OCI-LY7 (cell line): ENCODE results near the gene CRACR2B. TPM values are rescaled to one million over a fixed set of nuclear protein-coding genes. Genes with fewer than 3 reads are reported as not detected.

ENCODE experiments used
- BruUV-seq: library from RNA; stranded (reverse); fragments of 400-500 nt; replicated peaks from 2 replicates; lab custom pipeline; 2021; lab: Mats Ljungman, UMichigan
- CTCF ChIA-PET: fragments of 300-600 bp; sonication (Branson Sonifier 250); formaldehyde crosslinking; loops from one replicate; lab custom pipeline; 2022; ENCODE audit warnings: antibody characterized with exemption; ENCODE audit not compliant: unreplicated experiment; lab: Charles Lee
- POLR2A ChIA-PET: fragments of 300-600 bp; sonication (Branson Sonifier 250); formaldehyde crosslinking; loops from one replicate; lab custom pipeline; 2022; ENCODE audit warnings: antibody characterized with exemption; lab: Charles Lee
- DNase-seq: peaks from one replicate; pipeline ENCODE4 v3.0.0-alpha.2; 2015; ENCODE audit warnings: low spot score
- H2AFZ ChIP-seq: fragments of 200-600 bp; sonication (generic), shearing (Covaris generic); 2 replicates; pipeline ENCODE4 v1.6.1; 2014; ENCODE audit warnings: mild to moderate bottlenecking, antibody characterized with exemption, low read length, moderate library complexity
- H3K27ac ChIP-seq: fragments of 200-600 bp; sonication (generic); 2 replicates; pipeline ENCODE4 v1.5.1; 2014; ENCODE audit warnings: mixed run types, low read depth, mild to moderate bottlenecking, moderate library complexity, low read length, inconsistent platforms; ENCODE audit not compliant: poor library complexity, severe bottlenecking
- H3K36me3 ChIP-seq: fragments of 200-600 bp; sonication (generic); 2 replicates; pipeline ENCODE4 v1.6.1; 2014; ENCODE audit warnings: mild to moderate bottlenecking, antibody characterized with exemption, low read length, moderate library complexity, mixed read lengths; ENCODE audit not compliant: insufficient read depth
- H3K4me1 ChIP-seq: fragments of 200-600 bp; sonication (generic); 2 replicates; pipeline ENCODE4 v1.5.1; 2014; ENCODE audit warnings: mild to moderate bottlenecking, low read length; ENCODE audit not compliant: insufficient read depth, poor library complexity, severe bottlenecking
- H3K4me2 ChIP-seq: fragments of 200-600 bp; sonication (generic); 2 replicates; pipeline ENCODE4 v1.6.1; 2014; ENCODE audit warnings: mild to moderate bottlenecking, low read length
- H3K4me3 ChIP-seq: fragments of 200-600 bp; sonication (generic); 2 replicates; pipeline ENCODE4 v1.5.1; 2014; ENCODE audit warnings: mild to moderate bottlenecking, low read depth, low read length; ENCODE audit not compliant: poor library complexity, severe bottlenecking
- H3K79me2 ChIP-seq: fragments of 200-600 bp; sonication (generic); 2 replicates; pipeline ENCODE4 v1.6.1; 2016; ENCODE audit warnings: low read depth, mild to moderate bottlenecking, low read length, moderate library complexity, mixed read lengths; ENCODE audit not compliant: insufficient read depth
- H3K9me2 ChIP-seq: fragments of 200-600 bp; sonication (generic); 2 replicates; pipeline ENCODE4 v1.6.1; 2016; ENCODE audit warnings: mild to moderate bottlenecking, low read length, mixed read lengths; ENCODE audit not compliant: insufficient read depth
- H3K9me3 ChIP-seq: fragments of 200-600 bp; sonication (generic); 2 replicates; pipeline ENCODE4 v1.6.1; 2014; ENCODE audit warnings: mild to moderate bottlenecking, mixed run types, low read length, mixed read lengths
- H4K20me1 ChIP-seq: fragments of 200-600 bp; sonication (generic); 2 replicates; pipeline ENCODE4 v1.6.1; 2014; ENCODE audit warnings: mild to moderate bottlenecking, antibody characterized with exemption, low read length, moderate library complexity, mixed read lengths; ENCODE audit not compliant: insufficient read depth
- CTCF ChIP-seq: fragments of 200-600 bp; sonication (generic); conservative IDR thresholded peaks from 2 replicates; pipeline ENCODE4 v1.5.1; 2014; ENCODE audit warnings: mild to moderate bottlenecking, antibody characterized with exemption, low read length, moderate library complexity, mixed read lengths
- EZH2phosphoT487 ChIP-seq: fragments of 200-600 bp; sonication (generic); IDR thresholded peaks from 2 replicates; pipeline ENCODE4 v1.6.1; 2018; ENCODE audit warnings: low read depth, borderline replicate concordance, mild to moderate bottlenecking, mixed run types, antibody characterized with exemption, low read length, moderate library complexity, mixed read lengths
- intact Hi-C: fragments of 100-400 bp; cut with micrococcal nuclease; formaldehyde crosslinking; loops from one replicate; pipeline ENCODE4 v1.10.0; 2022; ENCODE audit not compliant: unreplicated experiment
- total RNA-seq, 2 experiments: library from RNA; depleted of rRNA in 1 of 2; stranded (reverse); fragments of >200 nt in 1 of 2; shearing (Covaris generic) in 1 of 2; gene quantifications; 2 replicates each; pipeline ENCODE4 v1.2.3, GENCODE V29; 2014 to 2022

The CRACR2B gene
- total RNA-seq, 2 experiments from 2014 or later, result 2.8 to 20.1 TPM

- TF ChIP-seq EZH2phosphoT487 (no peak), CTCF (no peak)
- ChIA-PET POLR2A (no interaction called here), CTCF (no interaction called here)
- intact Hi-C loops, result no loop called here
- no TSS peak for BruUV-seq
- Histone ChIP-seq H2AFZ (no peak overlapping the region), H3K9me2 (no peaks in the 10 kb centered on the region), H3K4me2 (peak overlapping the region; percentile 94), H3K4me1 (peaks cover 35% of the 10 kb centered on the region), H4K20me1 (no peaks in the 10 kb centered on the region), H3K27ac (no peak overlapping the region), H3K9me3 (no peaks in the 10 kb centered on the region), H3K4me3 (no peak overlapping the region), H3K79me2 (peaks cover 4% of the 10 kb centered on the region; the same call in 1 of the 2 replicates), H3K36me3 (peaks cover 30% of the 10 kb centered on the region; the same call in 1 of the 2 replicates)
- DNase-seq, result no peak
Observed at GRCh38 chr11:802693-803466, 24.8 kb upstream of the CRACR2B start.

GRCh38 chr11:803467-803742 is 24.3 kb upstream of the CRACR2B start:
- Histone ChIP-seq H3K4me2 (peak overlapping the region; percentile 94), H4K20me1 (no peaks in the 10 kb centered on the region), H3K4me3 (peak overlapping the region; percentile 86), H3K36me3 (peaks cover 30% of the 10 kb centered on the region; the same call in 1 of the 2 replicates), H3K79me2 (peaks cover 9% of the 10 kb centered on the region; the same call in 1 of the 2 replicates), H3K27ac (no peak overlapping the region), H3K4me1 (peaks cover 38% of the 10 kb centered on the region), H3K9me2 (no peaks in the 10 kb centered on the region), H3K9me3 (no peaks in the 10 kb centered on the region), H2AFZ (no peak overlapping the region)
- TF ChIP-seq CTCF (no peak), EZH2phosphoT487 (no peak)
- DNase-seq, result no peak
- intact Hi-C loops, result no loop called here
- ChIA-PET CTCF (no interaction called here), POLR2A (no interaction called here)
- BruUV-seq, result no TSS peak
